Pancreas (tissue), 10 donors: ENCODE data around the gene LIF. TPM values are rescaled to one million over a fixed set of nuclear protein-coding genes. Genes with fewer than 3 reads are reported as not detected.
A peak's percentile ranks its signal among the peaks of the same experiment; 100 is the strongest.

Source experiments
- ATAC-seq, 4 donors: fragments of 200-7000 bp; cut with Tn5 transposase; one replicate each; pipeline versions ENCODE4 v1.8.0 to v1.9.1; 2020; ENCODE audit warnings: mild to moderate bottlenecking in 4 of 4, moderate library complexity in 4 of 4
- DNase-seq, 6 donors: peaks; one replicate each; pipeline ENCODE4 v3.0.0-alpha.2; 2020
- FAIRE-seq: peaks from 2 replicates; lab custom pipeline; 2012; peaks lifted over from hg19 to GRCh38; lab: Jason Lieb, UNC
- H3K27ac ChIP-seq, 4 donors: fragments of 200-600 bp; sonication (generic); 1 replicate in 3 of 4; 2 replicates in 1 of 4; pipeline versions ENCODE4 v1.5.0 to v1.8.0; 2020
- H3K27me3 ChIP-seq, 4 donors: fragments of 200-600 bp; one replicate each; pipeline ENCODE4 v1.8.0; 2021
- H3K36me3 ChIP-seq, 3 donors: fragments of 200-600 bp; sonication (generic) in 1 of 3; one replicate each; pipeline versions ENCODE4 v1.5.0 to v1.8.0; 2020 to 2021
- H3K4me1 ChIP-seq, 3 donors: fragments of 200-600 bp; one replicate each; pipeline ENCODE4 v1.8.0; 2021
- H3K4me3 ChIP-seq, 4 donors: fragments of 200-600 bp; sonication (generic) in 2 of 4; one replicate each; pipeline versions ENCODE4 v1.5.0 to v1.8.0; 2020 to 2021
- H3K9me3 ChIP-seq, 4 donors: fragments of 200-600 bp; one replicate each; pipeline ENCODE4 v1.8.0; 2021
- WGBS, 2 donors: extraction: QIAGEN DNeasy Blood & Tissue Kit; methylation state at CpG; one replicate each; pipeline ENCODE4 v1.1.7; 2013; 5-methylcytosine and 5-hydroxymethylcytosine counted together
- intact Hi-C, 3 donors: fragments of 100-400 bp; cut with DNase I; formaldehyde crosslinking; loops; one replicate each; pipeline versions ENCODE4 v1.11.1 to v1.14.2; 2022
- polyA plus RNA-seq, 2 donors: library from polyadenylated mRNA; stranded (reverse); fragments of 200-250 nt; gene quantifications; one replicate each; pipeline ENCODE4 v1.2.3, GENCODE V29; 2013
- total RNA-seq, 6 donors: library from RNA; stranded (reverse); fragmentation: NEBNext Ultra II Directional in 4 of 6; extraction: Animal tissue kit (Norgen Biotek cat#: 25700) in 4 of 6; gene quantifications; one replicate each; pipeline versions ENCODE4 v1.2.1 to v1.2.4, GENCODE V29; 2021 to 2023
- TF ChIP-seq, protein P1 (sequence below), 4 donors: fragments of 200-600 bp; sonication (generic) in 3 of 4; IDR thresholded peaks; one replicate each; pipeline versions ENCODE4 v1.5.0 to v1.8.0; 2021; ENCODE audit warnings: antibody characterized with exemption in 4 of 4
- donor health status: healthy with polysubstance abuse.
- donor health status: DM: no; HTN: no; CAD: no; lungs with moderate emphysema.
- donor health status: DM: no; HTN: no; CAD: no.
- donor health status: control.
- donor health status: control.
- donor health status: Bipolar disorder and iron deficiency.
- donor health status: DM: yes; HTN: yes; CAD: no.
- donor health status: DM: no; HTN: no; CAD: no.
- donor health status: DM: no; HTN: no; CAD: no.
- donor health status: DM: yes; HTN: yes; CAD: no.

LIF gene
- total and polyA plus RNA-seq, 8 donors: 0.32 to 5.8 (median 2.3) TPM

DNA sequence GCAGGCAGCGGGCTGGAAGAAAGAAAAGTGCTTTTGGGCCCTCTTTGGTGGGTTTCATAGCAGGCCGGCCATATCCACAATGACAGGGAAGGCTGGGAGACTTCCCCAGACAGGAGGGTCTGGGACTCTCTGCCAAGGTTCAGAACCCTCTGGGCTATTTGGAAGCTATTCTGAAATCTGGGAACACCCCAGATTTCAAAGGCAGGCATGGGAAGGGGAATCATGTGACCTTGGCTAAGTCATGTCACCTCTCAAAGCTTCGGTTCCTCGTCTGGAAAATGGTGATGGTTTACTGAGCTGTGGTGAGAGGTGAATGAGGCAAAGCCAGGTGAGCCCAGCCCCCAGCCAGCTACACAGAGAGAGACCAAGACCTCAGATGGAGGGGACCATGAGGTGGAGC, 38.1 kb upstream of the LIF start:
- Histone ChIP-seq H3K4me1 (peaks cover 0 to 7% (median 5%) of the 10 kb centered on the region in 3 donors), H3K36me3 (no peaks in the 10 kb centered on the region), H3K4me3 (no peak overlapping the region), H3K9me3 (no peaks in the 10 kb centered on the region), H3K27ac (no peak overlapping the region), H3K27me3 (no peaks in the 10 kb centered on the region)
- 83 to 90% methylated on average over 4 of the region's 4 CpGs for WGBS, 2 donors
- intact Hi-C loops: loop anchor here in 2 of 3 donors (5.0 kb wide), 2 partner anchors 98 to 103 kb away; partner anchors contain the start of gene RNF215 (in 1 of the 2)
- no peak for FAIRE-seq
- no peak for DNase-seq
- TF ChIP-seq, protein P1, sequence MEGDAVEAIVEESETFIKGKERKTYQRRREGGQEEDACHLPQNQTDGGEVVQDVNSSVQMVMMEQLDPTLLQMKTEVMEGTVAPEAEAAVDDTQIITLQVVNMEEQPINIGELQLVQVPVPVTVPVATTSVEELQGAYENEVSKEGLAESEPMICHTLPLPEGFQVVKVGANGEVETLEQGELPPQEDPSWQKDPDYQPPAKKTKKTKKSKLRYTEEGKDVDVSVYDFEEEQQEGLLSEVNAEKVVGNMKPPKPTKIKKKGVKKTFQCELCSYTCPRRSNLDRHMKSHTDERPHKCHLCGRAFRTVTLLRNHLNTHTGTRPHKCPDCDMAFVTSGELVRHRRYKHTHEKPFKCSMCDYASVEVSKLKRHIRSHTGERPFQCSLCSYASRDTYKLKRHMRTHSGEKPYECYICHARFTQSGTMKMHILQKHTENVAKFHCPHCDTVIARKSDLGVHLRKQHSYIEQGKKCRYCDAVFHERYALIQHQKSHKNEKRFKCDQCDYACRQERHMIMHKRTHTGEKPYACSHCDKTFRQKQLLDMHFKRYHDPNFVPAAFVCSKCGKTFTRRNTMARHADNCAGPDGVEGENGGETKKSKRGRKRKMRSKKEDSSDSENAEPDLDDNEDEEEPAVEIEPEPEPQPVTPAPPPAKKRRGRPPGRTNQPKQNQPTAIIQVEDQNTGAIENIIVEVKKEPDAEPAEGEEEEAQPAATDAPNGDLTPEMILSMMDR (IDR thresholded peaks at IDR 0.05): no peak
- ATAC-seq: no peak

DNA sequence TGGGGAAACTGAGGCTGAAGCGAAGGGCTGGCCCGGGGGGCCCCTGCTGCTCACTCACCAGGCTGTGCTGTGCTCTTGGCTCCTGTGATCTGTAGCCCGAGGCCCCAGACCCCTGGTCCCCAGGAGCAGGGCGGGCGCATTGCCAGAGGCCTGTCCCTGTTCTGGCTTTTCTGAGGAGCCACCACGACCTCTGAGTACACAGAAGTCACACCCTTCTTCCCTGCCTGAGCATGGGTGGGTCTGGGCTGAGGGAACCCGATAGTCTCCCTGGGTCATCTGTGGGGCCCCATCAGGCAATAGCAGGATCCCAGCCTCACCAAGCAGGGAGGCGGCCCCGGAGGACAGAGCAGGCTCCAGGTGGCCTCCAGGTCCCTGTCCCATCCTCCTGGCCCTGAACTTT, 37.6 kb upstream of the LIF start:
- Histone ChIP-seq H3K27me3 (no peaks in the 10 kb centered on the region), H3K27ac (no peak overlapping the region), H3K9me3 (no peaks in the 10 kb centered on the region), H3K36me3 (no peaks in the 10 kb centered on the region), H3K4me3 (no peak overlapping the region), H3K4me1 (peaks cover 0 to 7% (median 5%) of the 10 kb centered on the region in 3 donors)
- ATAC-seq (no peak), DNase-seq (peak in 2 of 6 donors; percentile 42 to 65), FAIRE-seq (no peak)
- 82% methylated on average over 9 of the region's 9 CpGs for WGBS, 2 donors
- intact Hi-C loops: no loop called here
- TF ChIP-seq, protein P1 (IDR thresholded peaks at IDR 0.05): no peak

- peak in 2 of 6 donors; percentile 22 to 45 for DNase-seq
- intact Hi-C loops: no loop called here
- no peaks in the 10 kb centered on the region for H3K9me3 ChIP-seq
- no peak for FAIRE-seq
- WGBS, 2 donors: 91 to 92% methylated on average over 4 of the region's 4 CpGs
- H3K4me1 ChIP-seq: peaks cover 0 to 3% (median 2%) of the 10 kb centered on the region in 3 donors
- no peaks in the 10 kb centered on the region for H3K36me3 ChIP-seq
- no peaks in the 10 kb centered on the region for H3K27me3 ChIP-seq
- no peak overlapping the region for H3K27ac ChIP-seq
- TF ChIP-seq, protein P1 (IDR thresholded peaks at IDR 0.05): no peak
- no peak for ATAC-seq
- no peak overlapping the region for H3K4me3 ChIP-seq
Measured at GRCh38 chr22:30283342-30283741, 36.8 kb upstream of the LIF start.

DNA sequence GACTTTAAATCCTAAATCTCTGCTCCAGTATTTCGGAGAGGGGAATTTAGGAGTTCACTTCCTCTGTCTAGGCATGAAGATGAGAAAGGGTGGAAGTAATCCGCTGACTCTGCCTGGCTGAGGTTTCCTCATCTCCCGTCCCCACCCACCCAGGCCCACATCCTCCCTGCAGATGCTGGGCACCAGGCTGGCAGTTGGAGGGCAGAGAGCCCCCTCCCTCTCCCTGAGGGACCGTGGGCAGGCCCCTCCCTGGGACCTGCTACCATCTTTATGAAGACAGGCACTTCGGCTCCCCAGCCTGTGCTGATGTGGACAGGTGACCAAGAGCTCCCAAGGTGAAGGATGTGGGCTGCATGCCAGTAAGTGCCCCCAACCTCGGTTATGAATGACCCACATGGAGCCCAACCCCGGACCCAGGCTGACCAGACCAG, 36.1 kb upstream of the LIF start:
- no peak overlapping the region for H3K4me3 ChIP-seq
- ATAC-seq (no peak), DNase-seq (peak in 2 of 6 donors; percentile 21 to 67), FAIRE-seq (no peak)
- 72 to 75% methylated on average over 7 of the region's 7 CpGs for WGBS, 2 donors
- H3K27ac ChIP-seq: no peak overlapping the region
- intact Hi-C loops: no loop called here
- no peaks in the 10 kb centered on the region for H3K27me3 ChIP-seq
- no peaks in the 10 kb centered on the region for H3K4me1 ChIP-seq
- TF ChIP-seq, protein P1 (IDR thresholded peaks at IDR 0.05): no peak
- H3K9me3 ChIP-seq: no peaks in the 10 kb centered on the region
- no peaks in the 10 kb centered on the region for H3K36me3 ChIP-seq

GRCh38 chr22:30280505-30280904, 33.9 kb upstream of the LIF start:
- no peak for ATAC-seq
- no peak for DNase-seq
- TF ChIP-seq, protein P1 (IDR thresholded peaks at IDR 0.05): no peak
- 66 to 70% methylated on average over 8 of the region's 8 CpGs for WGBS, 2 donors
- intact Hi-C loops: no loop called here
- H3K9me3 ChIP-seq: no peaks in the 10 kb centered on the region
- H3K4me1 ChIP-seq: no peaks in the 10 kb centered on the region
- H3K27me3 ChIP-seq: no peaks in the 10 kb centered on the region
- no peak for FAIRE-seq
- H3K27ac ChIP-seq: no peak overlapping the region
- H3K36me3 ChIP-seq: no peaks in the 10 kb centered on the region
- H3K4me3 ChIP-seq: no peak overlapping the region
